Raji (cell line): Measurements from ENCODE around the gene JPH4.

ENCODE experiments used
- POLR2A ChIP-seq: IDR thresholded peaks from 2 replicates; pipeline ENCODE4 v1.6.1; 2011; ENCODE audit warnings: low read depth, low read length, control low read depth; ENCODE audit not compliant: insufficient read depth

Gene JPH4

DNA sequence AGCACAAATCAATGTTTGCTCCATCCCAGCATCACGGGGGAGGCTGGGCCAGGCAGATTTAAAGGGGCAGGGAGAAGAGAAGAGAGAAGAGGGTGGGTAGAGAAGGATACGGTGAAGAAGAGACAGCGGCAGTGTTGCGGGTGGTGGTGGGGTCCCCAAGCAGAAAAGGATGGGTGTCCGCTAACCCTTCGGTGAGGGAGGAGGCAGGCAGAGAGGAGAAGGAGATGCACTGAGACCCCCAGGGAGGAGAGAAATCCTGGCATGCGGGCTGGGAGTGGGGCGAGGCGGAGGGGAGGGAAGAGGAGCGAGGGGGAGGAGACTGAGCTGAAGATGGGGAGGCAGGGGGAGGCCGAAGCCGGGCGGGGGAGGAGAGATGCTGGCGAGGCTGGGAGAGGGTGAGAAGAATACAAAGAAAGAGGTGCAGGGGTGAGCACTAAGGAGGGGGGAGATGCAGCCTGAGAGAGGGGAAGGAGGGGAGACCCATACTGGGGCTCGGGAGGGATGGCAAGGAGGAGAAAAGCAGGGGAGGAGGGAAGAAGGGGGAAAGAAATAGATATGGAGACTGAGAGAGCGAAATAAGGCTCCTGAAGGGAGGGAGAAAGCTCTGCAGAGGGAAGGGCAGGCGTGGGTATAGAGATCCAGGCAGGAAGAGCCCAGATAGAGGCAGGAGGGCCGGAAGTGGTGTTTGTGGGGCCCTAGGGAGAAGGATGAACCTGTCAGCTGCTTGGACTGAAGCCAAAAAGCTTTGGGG, at the start of gene JPH4:
TSS of gene JPH4 (minus strand) at position 231 of the 751 bp plus-strand sequence. CDS start 1,337 bp downstream, outside the sequence.
- TF ChIP-seq POLR2A: no peak

GRCh38 chr14:23627961-23628360, 49.4 kb upstream of the JPH4 start:
- TF ChIP-seq POLR2A: no peak

DNA sequence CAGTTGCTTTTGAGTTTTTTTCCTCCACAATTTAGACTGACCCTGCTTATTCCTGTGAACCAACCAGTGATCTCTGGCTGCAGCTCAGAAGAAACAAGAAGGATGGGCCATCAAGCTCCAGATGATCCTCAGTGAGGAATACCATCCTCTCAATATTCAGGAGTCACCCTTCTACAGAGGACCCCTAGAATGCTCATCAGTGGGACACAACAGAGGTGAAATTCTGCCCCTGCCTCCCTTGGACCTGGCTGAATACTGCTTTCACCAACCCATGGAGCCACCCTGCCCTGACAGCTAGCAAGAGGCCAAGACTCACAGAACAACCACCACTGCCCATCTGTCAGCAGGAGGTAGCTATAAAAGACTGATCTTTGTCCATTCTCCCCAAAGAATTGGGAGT, 48.4 kb upstream of the JPH4 start:
- TF ChIP-seq POLR2A: no peak

DNA sequence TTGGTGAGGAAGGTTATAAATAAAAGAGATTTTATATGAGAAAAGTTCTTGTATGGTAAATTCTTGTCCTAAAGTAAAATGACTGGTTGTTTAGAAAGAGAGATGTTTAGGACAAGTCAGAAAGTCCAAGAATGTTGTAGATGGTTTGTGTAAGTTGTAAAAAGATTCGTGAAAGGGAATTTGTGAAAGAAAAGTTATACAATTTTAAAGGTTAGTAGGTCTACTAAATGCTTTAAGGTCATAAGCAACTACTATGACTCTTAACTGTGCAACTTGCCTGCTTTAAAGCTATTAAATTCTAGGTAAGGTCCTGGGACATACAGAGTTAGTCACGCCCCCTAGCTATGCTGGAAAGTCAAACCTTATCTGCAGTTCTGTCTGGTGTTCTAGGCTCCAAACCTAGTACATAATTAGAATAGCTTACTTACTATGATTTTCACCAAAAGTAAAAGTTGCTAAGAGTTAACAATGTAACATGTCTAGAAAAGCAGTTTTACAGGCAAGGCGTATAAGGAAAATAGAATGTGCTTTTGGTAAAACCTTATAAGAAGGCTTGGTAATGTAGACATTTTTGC, 46.3 kb upstream of the JPH4 start:
- TF ChIP-seq POLR2A: no peak

- TF ChIP-seq POLR2A: no peak
Measured at GRCh38 chr14:23623962-23624361, 45.4 kb upstream of the JPH4 start.

DNA sequence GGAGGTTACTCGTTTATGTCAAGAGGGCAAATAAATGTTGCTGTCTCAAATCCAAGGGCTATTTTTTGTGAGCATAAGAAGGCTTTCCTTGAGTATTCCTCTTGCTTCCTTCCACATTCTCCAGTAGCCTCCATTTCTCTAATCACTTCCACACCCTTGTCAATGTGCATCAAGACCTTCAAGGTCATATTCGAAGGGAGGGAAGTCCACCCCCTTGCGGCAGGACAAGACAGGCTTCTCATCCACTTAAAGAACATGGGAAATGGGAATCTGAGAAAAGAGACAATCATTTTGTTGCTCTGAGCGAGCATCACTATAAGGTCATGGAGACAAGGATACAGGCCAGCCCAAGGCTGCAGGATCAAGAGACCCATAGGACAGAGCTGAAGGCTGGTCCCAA, 44.4 kb upstream of the JPH4 start:
- TF ChIP-seq POLR2A: no peak

DNA sequence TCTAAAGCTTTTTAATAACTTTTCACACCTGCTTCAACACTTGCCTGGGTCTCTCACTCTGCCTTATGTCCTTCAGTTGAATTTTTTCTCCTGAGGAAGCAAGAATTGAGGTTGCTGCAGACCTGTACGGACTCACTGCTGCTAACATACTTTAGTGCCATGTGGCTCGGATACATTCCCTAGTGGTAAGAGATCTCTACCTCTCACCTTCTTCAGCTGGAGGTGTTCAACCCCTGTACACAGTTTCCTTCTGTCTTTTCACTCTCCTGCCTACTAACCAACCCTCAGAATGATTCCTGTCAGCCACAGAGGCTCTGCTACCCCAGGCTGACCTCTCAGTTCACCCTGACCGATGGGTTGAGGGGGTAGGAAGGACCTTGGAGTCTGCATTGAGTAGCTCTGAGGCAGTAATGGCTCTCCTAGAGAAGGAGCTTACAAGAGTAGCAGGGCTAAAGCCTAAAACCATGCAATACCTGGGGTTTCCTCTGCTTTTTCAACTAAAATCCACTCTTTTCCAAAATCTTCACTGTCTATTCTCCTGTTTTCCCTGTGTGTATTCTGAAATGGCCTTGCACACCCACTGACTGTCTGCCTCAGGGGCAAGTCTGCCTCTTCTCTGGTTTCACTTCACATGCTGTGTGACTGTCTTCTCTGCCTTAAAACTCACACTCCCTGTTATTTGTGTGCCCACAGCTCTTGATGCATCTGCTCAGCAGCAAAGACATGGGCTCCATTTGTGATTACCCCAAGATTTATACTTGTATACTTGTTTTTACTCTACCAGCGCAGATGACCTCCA, 43.5 kb upstream of the JPH4 start:
- TF ChIP-seq POLR2A: no peak

DNA sequence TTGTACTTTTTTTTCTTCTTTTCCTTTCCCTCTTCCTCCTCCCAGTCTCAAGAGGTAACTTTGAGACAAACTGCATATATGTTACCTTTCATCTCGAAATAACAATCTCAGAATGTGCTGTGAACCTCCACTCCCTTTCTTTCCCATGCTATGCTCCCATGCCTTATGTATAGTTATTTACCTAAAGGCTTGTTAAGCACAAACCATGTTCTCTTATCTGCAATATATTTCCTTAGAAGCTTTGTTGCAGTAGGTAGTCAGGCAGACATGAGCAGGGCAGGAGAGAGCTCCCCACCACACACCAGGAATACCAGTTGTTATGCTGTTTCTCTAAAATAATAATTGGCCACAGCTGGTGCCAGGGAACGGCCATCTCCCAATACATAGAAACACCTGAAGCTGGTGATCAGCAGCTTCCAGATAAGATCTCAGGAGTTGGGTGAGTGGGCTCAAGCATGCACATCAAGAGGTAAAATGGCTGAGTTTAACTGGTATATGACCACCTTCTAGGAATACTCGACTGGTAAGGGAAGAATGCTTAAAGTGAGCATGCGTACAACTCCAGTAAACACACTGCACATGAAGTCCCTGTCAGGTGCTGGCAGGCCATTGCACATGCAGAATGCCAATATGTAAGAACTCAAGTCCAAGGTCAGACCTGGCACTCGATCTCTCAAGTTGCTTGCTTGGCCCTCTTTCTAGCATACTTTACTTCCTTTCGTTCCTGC, 42.8 kb upstream of the JPH4 start:
- TF ChIP-seq POLR2A: no peak

DNA sequence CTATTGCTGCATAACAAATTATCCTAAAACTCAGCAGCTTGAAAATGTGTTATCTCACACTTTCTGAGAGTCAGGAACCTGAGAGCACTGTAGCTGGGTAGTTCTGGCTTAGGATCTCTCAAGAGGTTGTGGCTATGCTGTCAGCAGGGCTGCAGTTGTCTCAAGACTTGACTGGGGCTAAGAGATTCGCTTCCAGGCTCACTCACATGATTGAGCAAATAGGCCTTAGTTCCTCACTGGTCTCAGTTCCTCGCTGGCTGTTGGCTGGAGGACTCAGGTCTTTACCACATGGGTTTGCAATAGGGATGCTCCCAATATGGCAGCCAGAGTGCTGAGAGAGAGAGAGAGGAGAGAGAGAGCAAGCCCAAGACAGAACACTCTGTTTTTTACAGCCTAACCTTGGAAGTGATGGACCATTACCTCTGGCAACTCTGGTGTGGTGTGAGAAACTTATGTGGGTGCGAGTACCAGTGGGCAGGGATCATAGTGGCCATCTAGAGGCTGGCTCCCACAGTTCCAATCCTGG, 41.6 kb upstream of the JPH4 start:
- TF ChIP-seq POLR2A: no peak

GRCh38 chr14:23618415-23618988, 39.9 kb upstream of the JPH4 start:
- TF ChIP-seq POLR2A: no peak

GRCh38 chr14:23617539-23617938, 38.9 kb upstream of the JPH4 start:
- no peak for TF ChIP-seq POLR2A

- no peak for TF ChIP-seq POLR2A
Measured at GRCh38 chr14:23615856-23616255, 37.3 kb upstream of the JPH4 start.

- TF ChIP-seq POLR2A: no peak
Measured at GRCh38 chr14:23614395-23614828, 35.8 kb upstream of the JPH4 start.

DNA sequence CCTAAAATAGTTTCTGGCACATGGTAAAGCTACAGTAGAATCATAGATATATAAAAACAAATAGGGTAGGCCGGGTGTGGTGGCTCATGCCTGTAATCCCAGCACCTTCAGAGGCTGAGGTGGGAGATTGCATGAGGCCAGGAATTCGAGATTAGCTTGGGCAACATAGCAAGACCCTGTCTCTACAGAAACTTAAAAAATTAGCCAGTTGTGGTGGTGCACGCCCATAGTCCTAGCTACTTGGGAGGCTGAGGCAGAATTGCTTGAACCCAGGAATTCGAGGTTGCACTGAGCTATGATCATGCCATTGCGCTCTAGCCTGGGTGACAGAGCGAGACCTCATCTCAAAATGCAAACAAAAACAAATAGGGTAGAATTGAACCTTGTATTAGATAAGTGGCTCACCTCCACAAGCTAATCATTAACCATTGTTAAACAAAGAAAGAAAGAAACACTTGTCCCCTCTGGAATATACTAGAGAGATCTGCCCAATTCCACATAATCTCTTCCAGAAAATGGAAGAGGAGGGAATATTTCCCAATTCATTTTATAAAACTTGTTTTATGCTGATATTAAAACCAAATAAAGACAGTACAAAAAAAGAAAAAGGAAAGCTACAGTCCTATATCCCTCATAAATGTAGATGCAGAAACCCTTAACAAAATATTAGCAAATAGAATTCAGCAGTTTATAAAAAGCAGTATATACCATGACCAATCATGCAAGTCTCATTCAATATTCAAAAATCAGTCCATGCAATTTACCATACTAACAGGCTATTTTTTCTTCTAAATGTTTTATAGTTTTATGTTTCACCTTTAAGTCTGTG, 34.9 kb upstream of the JPH4 start:
- TF ChIP-seq POLR2A: no peak
